ENCODE results near the gene BRAF.
"Not testable (repeated sequence)": the region's sequence is repeated elsewhere in the genome, so short reads cannot be mapped to it uniquely, and the experiment has no call there.

BRAF gene

GRCh38 chr7:140707132-140707531 is 217.6 kb downstream of the BRAF start:
- DNase-seq (ENCODE audit: low read depth): no peak

DNA sequence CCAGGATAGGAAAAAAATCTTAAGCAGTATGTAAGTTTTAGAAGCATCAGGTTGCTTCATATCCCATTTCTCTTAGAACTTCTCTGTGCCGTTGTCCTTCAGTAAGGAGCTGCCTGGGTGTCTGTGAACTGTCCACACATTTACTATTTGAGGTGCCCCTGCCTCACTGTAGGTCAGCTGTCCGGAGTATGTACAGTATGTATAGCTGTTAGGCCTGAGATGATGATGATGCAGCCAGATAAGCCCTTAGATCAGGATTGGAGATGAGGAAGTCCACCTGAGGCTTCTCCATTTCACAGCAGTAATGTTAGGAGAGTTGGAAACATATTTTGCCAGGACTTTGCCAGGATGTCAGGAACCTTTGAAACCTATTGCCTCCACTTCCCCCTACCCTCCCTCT is 220.5 kb downstream of the BRAF start:
- no peak for DNase-seq (ENCODE audit: low read depth)

GRCh38 chr7:140702774-140703173 is 222.0 kb downstream of the BRAF start:
- DNase-seq (ENCODE audit: low read depth): no peak

DNA sequence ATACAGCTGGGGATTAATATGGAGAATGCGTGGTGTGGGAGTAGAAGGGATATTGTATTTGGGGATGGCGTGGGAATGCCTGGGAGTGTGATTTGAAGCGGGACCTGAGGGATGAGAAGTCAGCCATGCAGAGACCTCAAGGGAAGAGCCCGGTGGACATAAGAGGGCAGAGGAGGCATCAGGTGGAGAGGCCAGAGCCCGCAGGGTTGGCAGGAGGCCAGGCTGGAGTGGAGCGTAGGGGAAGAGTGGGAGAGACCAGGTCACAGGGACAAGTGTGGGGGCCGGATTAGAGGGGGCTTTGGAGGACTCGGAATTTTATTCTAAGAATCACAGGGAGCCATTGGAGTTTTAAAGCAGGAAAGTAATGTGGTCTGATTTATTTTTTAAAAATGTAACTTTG is 226.3 kb downstream of the BRAF start:
- no peak for DNase-seq (ENCODE audit: low read depth)

- DNase-seq (ENCODE audit: low read depth): no peak
These were observed 227.1 kb downstream of the BRAF start for GRCh38 chr7:140697447-140698143.

DNA sequence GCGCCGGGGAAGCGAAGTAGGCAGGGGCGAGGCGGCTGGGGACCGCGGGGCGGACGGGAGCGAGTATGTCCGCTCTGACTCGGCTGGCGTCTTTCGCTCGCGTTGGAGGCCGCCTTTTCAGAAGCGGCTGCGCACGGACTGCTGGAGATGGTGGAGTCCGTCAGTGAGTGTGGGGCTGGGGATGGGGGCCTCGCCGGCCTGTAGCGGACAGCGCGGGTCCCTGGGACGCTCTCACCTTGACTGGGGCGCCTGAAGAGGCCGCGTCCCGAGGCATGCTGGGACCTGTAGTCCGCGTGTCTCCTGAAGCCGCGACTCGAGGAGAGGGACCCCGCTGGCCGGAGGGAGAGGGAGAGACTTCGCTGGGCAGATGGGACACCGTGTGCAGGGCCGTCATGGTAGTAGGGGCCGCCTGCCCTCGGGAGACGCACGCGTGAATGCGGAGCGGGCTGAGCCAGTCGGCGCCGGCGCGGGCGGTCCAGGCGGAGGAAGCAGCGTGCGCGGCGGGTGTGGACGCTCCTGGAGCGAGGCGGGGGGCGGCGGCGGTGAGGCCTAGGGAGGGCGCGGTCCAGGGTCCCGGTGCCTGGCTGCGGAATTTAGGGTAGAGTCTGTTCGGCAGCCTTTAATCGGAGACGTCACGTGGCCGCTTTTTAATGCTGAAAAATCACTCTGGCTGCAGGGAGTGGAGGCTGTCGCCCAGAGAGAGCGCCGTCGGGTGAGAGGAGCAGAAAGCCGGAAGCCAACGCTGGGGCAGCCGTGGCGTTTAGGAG is 227.9 kb downstream of the BRAF start, which contains the start of gene NDUFB2:
Gene NDUFB2 (plus strand): TSS at position 29 of the 767 bp plus-strand sequence. CDS start 37 bp downstream, at position 66.
- DNase-seq (ENCODE audit: low read depth): peak; percentile 64

DNA sequence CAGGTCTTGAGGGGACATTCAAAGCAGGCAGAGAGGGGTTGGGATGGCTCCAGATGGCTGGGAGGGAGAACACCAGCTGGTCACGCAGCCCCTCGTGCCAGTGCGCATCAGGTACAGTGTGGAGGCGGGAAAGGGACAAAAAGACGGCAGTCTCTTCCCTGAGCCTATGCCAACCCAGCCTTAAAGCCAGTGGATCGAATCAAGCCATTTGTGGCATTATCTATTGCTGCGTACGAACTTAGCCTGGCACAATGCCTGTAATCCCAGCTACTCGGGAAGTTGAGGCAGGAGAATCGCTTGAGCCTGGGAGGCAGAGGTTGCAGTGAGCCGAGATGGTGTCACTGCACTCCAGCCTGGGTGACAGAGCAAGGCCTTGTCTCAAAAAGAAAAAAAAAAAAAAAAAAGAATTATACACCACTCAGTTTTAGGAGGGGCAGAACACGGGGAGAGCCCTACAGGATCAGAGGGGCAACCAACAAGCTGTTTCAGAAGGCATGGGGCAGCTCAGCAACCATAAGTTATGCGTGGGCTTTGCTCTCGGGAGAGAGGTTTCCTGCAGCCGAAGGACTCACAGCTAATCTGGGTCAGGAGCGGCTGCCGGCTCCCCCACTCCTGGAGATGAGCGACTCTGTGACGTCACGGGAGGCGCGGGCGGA is 228.6 kb downstream of the BRAF start:
- peak; percentile 94 for DNase-seq (ENCODE audit: low read depth)

GRCh38 chr7:140695381-140695780 is 229.3 kb downstream of the BRAF start:
- no peak for DNase-seq (ENCODE audit: low read depth)

- DNase-seq (ENCODE audit: low read depth): no peak
These were observed 230.1 kb downstream of the BRAF start for GRCh38 chr7:140694592-140694991.

DNA sequence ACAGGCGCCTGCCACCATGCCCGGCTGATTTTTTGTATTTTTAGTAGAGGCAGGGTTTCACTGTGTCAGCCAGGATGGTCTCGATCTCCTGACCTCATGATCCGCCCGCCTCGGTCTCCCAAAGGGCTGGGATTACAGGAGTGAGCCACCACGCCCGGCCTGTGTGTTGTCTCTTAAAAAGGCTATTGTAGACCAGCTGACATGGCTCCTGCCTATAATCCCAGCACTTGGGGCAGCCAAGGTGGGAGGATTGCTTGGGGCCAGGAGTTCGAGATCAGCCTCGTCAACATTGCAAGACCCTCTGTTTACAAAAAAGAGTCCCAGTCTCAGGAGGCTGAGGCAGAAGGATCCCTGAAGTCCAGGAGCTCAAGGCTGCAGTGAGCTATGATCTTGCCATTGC is 230.9 kb downstream of the BRAF start:
- not testable (repeated sequence) for DNase-seq (ENCODE audit: low read depth)

DNA sequence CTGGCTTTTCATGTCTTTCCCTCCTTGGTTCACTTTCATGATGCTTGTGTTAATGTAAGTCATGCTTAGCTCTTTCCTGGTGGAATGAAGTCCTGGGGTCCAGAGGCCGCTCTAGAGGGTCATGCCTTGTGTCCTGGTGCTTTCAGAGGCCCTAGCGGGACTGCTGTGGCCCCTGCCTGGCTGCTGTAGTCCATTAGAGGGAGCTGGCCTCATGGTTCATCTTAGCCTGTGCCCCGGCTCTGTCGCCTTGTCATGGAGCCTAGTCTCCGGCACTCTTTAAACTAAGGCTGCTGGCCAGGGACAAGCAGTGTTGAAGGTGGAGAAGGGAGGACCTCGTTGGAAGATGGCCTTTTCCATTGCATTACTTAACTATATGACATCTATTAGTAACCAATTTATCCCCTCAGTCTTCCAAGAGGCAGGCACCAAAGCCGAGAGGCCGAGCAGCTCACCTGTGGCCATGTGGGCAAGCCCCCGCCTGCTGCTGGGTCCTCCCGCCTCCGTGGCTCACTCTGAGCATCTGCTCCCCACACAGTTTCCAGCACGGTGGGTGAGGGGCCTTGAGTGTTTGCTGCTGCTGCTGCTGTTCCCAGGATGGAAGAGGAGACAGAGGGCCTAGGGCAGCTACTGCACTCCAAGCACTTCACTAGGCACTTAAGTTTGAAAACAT is 233.2 kb downstream of the BRAF start:
- DNase-seq (ENCODE audit: low read depth): no peak

- DNase-seq (ENCODE audit: low read depth): no peak
These were observed 235.3 kb downstream of the BRAF start for GRCh38 chr7:140689199-140690152.

- DNase-seq (ENCODE audit: low read depth): no peak
These were observed 236.4 kb downstream of the BRAF start for GRCh38 chr7:140688341-140688740.

DNA sequence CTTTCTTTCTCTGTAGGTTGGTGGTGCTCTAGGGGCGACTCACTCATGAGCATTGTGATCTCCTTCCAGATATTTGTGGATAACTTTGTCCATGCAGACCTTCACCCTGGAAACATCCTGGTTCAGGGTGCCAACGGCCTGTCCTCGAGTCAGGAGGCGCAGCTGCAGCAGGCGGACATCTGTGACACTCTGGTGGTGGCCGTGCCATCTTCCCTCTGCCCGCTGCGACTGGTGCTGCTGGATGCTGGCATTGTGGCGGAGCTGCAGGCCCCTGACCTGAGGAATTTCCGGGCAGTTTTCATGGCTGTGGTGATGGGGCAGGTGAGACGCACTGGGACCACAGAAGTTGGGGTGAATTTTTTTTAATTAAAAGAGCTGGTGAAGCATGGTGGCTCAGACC is 237.8 kb downstream of the BRAF start:
- no peak for DNase-seq (ENCODE audit: low read depth)

- no peak for DNase-seq (ENCODE audit: low read depth)
These were observed 239.2 kb downstream of the BRAF start for GRCh38 chr7:140685407-140686087.

GRCh38 chr7:140684066-140684950 is 240.4 kb downstream of the BRAF start:
- DNase-seq (ENCODE audit: low read depth): no peak

DNA sequence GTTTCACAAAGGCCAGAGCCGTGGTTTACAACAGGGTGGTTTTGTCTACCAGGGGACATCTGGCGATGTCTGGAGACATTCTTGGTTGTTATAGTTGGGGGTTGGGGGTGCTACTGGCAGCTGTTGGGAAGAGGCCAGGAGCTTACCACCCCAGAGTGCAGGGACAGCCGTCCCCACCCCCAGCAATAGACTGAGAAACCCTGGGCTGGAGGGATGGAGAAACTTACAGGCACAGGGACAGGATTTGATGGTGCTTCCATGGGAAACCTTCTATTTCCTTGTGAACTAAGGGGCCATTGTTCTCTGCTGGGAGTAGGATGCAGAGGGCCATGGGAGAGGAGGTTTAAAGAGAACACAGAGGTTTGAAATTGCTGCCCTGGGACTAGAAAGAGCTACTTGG is 241.1 kb downstream of the BRAF start:
- no peak for DNase-seq (ENCODE audit: low read depth)

DNA sequence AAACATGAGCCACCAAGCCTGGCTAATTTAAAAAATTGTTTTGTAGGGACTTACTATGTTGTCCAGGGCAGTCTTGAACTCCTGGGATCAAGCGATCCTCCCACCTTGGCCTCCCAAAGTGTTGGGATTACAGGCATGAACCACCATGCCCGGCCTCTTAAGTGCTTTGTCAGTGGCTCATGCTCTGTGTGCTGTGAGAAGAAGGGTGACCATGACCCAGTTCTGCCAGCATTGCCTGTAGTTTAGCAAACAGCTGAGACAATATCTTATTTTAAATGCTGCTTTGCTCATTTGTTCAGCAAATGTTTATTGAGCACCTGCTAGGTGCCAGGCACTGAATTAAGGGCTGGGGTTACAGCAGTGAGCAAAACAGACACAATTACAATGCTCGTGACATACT is 243.0 kb downstream of the BRAF start:
- no peak for DNase-seq (ENCODE audit: low read depth)

DNA sequence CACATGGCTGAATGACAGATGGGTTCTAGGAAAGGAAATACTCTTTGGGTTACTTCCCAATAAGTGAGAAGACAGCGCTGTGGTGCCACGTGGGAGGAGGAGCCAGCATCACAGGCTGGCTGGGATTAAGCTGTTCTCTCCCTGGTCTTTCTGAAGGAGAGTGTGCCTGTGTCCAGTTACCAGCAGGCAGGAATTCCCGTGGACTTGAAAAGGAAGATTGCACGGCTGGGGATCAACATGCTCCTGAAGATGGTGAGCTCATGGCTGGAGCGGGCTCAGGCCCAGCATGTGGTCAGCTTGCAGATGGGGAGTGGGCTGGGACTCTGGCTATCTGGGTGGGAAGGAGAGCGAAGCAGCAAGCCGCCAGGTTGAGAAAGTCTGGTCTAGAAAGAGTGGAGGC is 243.8 kb downstream of the BRAF start:
- no peak for DNase-seq (ENCODE audit: low read depth)

- DNase-seq (ENCODE audit: low read depth): no peak
These were observed 245.5 kb downstream of the BRAF start for GRCh38 chr7:140679186-140679585.

Measured in activated T-cell treated with anti-CD3 and anti-CD28 coated beads for 48 hours (primary cell).